Measurements from ENCODE around the gene NPPC.

Gene NPPC

DNA sequence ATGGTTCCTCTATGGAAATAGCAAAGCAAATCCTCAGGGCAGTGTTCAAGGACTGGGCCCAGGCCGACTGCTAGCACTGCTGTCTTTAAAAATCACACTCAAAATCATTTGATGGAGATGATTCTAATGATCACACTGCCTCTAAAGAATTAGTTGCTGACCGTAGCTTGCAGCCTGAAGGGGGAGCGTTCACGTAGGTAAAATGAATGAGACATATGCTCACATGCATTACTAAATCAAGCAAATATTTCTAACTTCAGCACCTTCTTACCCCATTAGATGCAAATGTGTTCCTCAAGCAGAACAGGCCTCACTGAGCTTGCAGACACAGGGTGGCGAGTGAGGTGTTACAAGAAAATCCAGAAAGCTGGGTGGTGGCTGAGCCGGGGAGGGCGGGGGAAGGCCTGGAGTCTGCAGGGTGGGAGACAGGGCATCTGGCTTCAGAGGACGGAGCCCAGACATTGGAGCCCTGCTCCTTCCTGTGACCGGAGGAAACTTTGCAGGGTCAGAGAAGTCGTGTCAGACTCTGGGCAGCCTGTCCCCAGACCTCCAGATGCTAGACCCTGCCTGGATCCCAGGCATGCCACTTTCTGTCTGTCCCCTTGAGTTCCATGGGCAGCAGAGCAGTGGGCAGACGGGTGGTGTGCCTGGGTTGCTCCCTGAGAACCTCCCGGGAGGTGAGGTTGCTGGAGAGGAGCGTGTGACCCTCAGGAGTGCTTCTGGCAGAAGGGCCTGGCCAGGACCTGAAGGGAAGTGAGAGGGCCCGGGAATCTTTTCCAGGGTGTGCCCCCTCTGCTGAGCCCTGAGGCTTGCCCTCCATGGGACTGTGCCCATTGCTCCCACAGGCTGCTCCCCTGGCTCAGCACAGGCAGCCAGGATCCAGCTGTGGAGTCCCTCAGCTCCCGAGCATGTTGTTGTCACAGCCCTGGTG is 7.1 kb upstream of the NPPC start:
- Histone ChIP-seq H2AK5ac (ENCODE audit: low read length) (no peak overlapping the region), H3K79me2 (ENCODE audit: control insufficient read depth, insufficient read depth, low read length, poor library complexity) (no peaks in the 10 kb centered on the region), H3K14ac (ENCODE audit: low read length) (no peak overlapping the region), H2BK120ac (ENCODE audit: insufficient read depth, low read length, poor library complexity) (no peak overlapping the region), H3K79me1 (ENCODE audit: low read length) (no peaks in the 10 kb centered on the region), H3K9ac (ENCODE audit: low read length) (no peak overlapping the region), H2BK12ac (ENCODE audit: low read length) (no peak overlapping the region), H3K27ac (ENCODE audit: low read depth, low read length) (no peak overlapping the region), H4K12ac (ENCODE audit: low read depth, low read length) (no peak overlapping the region), H3K4ac (ENCODE audit: low read depth, low read length) (no peak overlapping the region), H4K91ac (ENCODE audit: low read depth, low read length) (no peak overlapping the region), H3K27me3 (ENCODE audit: insufficient read depth, low read length) (peaks cover 10% of the 10 kb centered on the region), H4K8ac (ENCODE audit: low read depth, low read length) (no peak overlapping the region), H3K9me3 (ENCODE audit: insufficient read depth, low read depth, low read length) (no peaks in the 10 kb centered on the region), H3K4me3 (ENCODE audit: low read depth, low read length) (no peak overlapping the region), H3K36me3 (ENCODE audit: control insufficient read depth in 1 of 2, insufficient read depth in 2 of 2, low read length in 2 of 2) (no peaks in the 10 kb centered on the region), H3K23ac (ENCODE audit: low read length) (no peak overlapping the region), H2AFZ (ENCODE audit: insufficient read depth, low read length, poor library complexity) (no peak overlapping the region), H3K18ac (ENCODE audit: low read length) (no peak overlapping the region), H3K4me1 (ENCODE audit: control insufficient read depth in 1 of 2, insufficient read depth in 2 of 2, low read length in 2 of 2) (no peaks in the 10 kb centered on the region), H2BK5ac (ENCODE audit: low read depth, low read length, poor library complexity) (no peak overlapping the region), H3K4me2 (ENCODE audit: low read length) (no peak overlapping the region)
- WGBS (ENCODE audit: extremely low coverage, insufficient coverage, insufficient read length), result no CpG with 5 or more reads among the region's 15 CpGs
- no peak for DNase-seq

DNA sequence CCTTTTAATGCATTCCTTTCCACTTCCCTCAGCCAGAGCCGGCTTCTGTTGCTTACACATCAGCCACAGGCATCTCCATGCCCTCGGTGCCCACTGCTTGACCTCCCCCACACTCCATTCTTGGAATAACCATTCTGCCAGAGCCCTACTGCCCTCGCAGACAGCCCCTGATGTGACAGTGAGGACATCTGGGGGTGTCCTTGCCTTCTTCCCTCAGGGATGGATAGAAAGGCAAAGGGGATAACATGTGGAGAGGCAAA is 6.4 kb upstream of the NPPC start:
- Histone ChIP-seq H3K27me3 (ENCODE audit: insufficient read depth, low read length) (peaks cover 16% of the 10 kb centered on the region), H3K9me3 (ENCODE audit: insufficient read depth, low read depth, low read length) (no peaks in the 10 kb centered on the region), H3K9ac (ENCODE audit: low read length) (no peak overlapping the region), H3K14ac (ENCODE audit: low read length) (no peak overlapping the region), H3K27ac (ENCODE audit: low read depth, low read length) (no peak overlapping the region), H2BK12ac (ENCODE audit: low read length) (no peak overlapping the region), H2AK5ac (ENCODE audit: low read length) (no peak overlapping the region), H3K36me3 (ENCODE audit: control insufficient read depth in 1 of 2, insufficient read depth in 2 of 2, low read length in 2 of 2) (no peaks in the 10 kb centered on the region), H2BK5ac (ENCODE audit: low read depth, low read length, poor library complexity) (no peak overlapping the region), H2AFZ (ENCODE audit: insufficient read depth, low read length, poor library complexity) (no peak overlapping the region), H3K4me3 (ENCODE audit: low read depth, low read length) (no peak overlapping the region), H4K12ac (ENCODE audit: low read depth, low read length) (no peak overlapping the region), H4K8ac (ENCODE audit: low read depth, low read length) (no peak overlapping the region), H3K79me1 (ENCODE audit: low read length) (no peaks in the 10 kb centered on the region), H4K91ac (ENCODE audit: low read depth, low read length) (no peak overlapping the region), H3K18ac (ENCODE audit: low read length) (no peak overlapping the region), H3K4me1 (ENCODE audit: control insufficient read depth in 1 of 2, insufficient read depth in 2 of 2, low read length in 2 of 2) (no peaks in the 10 kb centered on the region), H3K79me2 (ENCODE audit: control insufficient read depth, insufficient read depth, low read length, poor library complexity) (no peaks in the 10 kb centered on the region), H3K4ac (ENCODE audit: low read depth, low read length) (no peak overlapping the region), H2BK120ac (ENCODE audit: insufficient read depth, low read length, poor library complexity) (no peak overlapping the region), H3K23ac (ENCODE audit: low read length) (no peak overlapping the region), H3K4me2 (ENCODE audit: low read length) (no peak overlapping the region)
- DNase-seq, result no peak
- no CpG with 5 or more reads among the region's 3 CpGs for WGBS (ENCODE audit: extremely low coverage, insufficient coverage, insufficient read length)

- no peak overlapping the region for H2BK12ac ChIP-seq (ENCODE audit: low read length)
- peaks cover 28% of the 10 kb centered on the region for H3K27me3 ChIP-seq (ENCODE audit: insufficient read depth, low read length)
- no peak overlapping the region for H3K23ac ChIP-seq (ENCODE audit: low read length)
- no peaks in the 10 kb centered on the region for H3K79me1 ChIP-seq (ENCODE audit: low read length)
- H3K27ac ChIP-seq (ENCODE audit: low read depth, low read length), result no peak overlapping the region
- H3K4me2 ChIP-seq (ENCODE audit: low read length), result no peak overlapping the region
- no peak overlapping the region for H4K8ac ChIP-seq (ENCODE audit: low read depth, low read length)
- no peak overlapping the region for H3K14ac ChIP-seq (ENCODE audit: low read length)
- no peak overlapping the region for H4K91ac ChIP-seq (ENCODE audit: low read depth, low read length)
- H3K4ac ChIP-seq (ENCODE audit: low read depth, low read length), result no peak overlapping the region
- H2AFZ ChIP-seq (ENCODE audit: insufficient read depth, low read length, poor library complexity), result no peak overlapping the region
- peaks cover 0 to 3% of the 10 kb centered on the region in 2 experiments for H3K4me1 ChIP-seq (ENCODE audit: control insufficient read depth in 1 of 2, insufficient read depth in 2 of 2, low read length in 2 of 2)
- H2BK5ac ChIP-seq (ENCODE audit: low read depth, low read length, poor library complexity), result no peak overlapping the region
- no peaks in the 10 kb centered on the region for H3K36me3 ChIP-seq (ENCODE audit: control insufficient read depth in 1 of 2, insufficient read depth in 2 of 2, low read length in 2 of 2)
- no peaks in the 10 kb centered on the region for H3K79me2 ChIP-seq (ENCODE audit: control insufficient read depth, insufficient read depth, low read length, poor library complexity)
- H3K18ac ChIP-seq (ENCODE audit: low read length), result no peak overlapping the region
- no peak overlapping the region for H4K12ac ChIP-seq (ENCODE audit: low read depth, low read length)
- no peak overlapping the region for H2AK5ac ChIP-seq (ENCODE audit: low read length)
- H3K9me3 ChIP-seq (ENCODE audit: insufficient read depth, low read depth, low read length), result no peaks in the 10 kb centered on the region
- H2BK120ac ChIP-seq (ENCODE audit: insufficient read depth, low read length, poor library complexity), result no peak overlapping the region
- no peak for DNase-seq
- no CpG with 5 or more reads among the region's 7 CpGs for whole genome bisulfite sequencing (ENCODE audit: extremely low coverage, insufficient coverage, insufficient read length)
- H3K4me3 ChIP-seq (ENCODE audit: low read depth, low read length), result no peak overlapping the region
- no peak overlapping the region for H3K9ac ChIP-seq (ENCODE audit: low read length)
Measured at GRCh38 chr2:231931481-231931915, 5.3 kb upstream of the NPPC start.

DNA sequence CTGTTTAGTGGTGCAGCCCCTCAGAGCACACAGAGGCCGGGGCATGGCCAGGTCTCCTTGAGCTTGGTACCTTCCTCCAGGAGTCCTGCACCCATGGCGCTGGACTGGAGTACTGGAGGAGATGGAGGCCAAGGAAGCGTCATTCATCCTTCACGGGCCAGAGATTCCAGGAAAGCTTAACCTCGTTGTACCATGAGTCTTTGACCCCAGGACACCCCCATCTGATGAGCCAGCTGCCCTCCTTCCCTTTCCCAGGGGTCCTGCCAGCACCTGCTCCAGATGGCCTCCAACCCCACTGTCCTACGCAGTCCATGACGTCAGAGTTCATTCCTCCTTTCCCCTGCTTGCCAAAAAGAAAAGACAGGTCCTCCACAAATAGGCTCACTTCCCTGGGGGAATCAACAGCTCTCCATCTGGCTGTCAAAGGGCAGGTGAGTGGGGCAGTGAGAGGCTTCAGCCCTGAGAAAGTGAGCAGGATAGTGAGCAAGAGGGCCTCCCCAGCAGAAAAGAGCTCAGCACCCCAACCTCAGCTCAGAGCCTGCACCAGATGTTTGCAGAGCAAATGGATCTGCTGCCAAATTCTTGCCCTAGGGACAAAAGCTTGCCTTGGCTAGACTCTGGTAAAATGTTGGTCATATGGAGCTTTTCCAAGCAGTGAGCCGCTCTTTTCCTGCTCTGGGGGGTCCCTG is 4.5 kb upstream of the NPPC start:
- no peak overlapping the region for H2BK120ac ChIP-seq (ENCODE audit: insufficient read depth, low read length, poor library complexity)
- H4K91ac ChIP-seq (ENCODE audit: low read depth, low read length), result no peak overlapping the region
- H4K8ac ChIP-seq (ENCODE audit: low read depth, low read length), result no peak overlapping the region
- no peak overlapping the region for H4K12ac ChIP-seq (ENCODE audit: low read depth, low read length)
- H3K18ac ChIP-seq (ENCODE audit: low read length), result no peak overlapping the region
- peaks cover 35% of the 10 kb centered on the region for H3K27me3 ChIP-seq (ENCODE audit: insufficient read depth, low read length)
- peaks cover under 1% of the 10 kb centered on the region for H3K9me3 ChIP-seq (ENCODE audit: insufficient read depth, low read depth, low read length)
- no peaks in the 10 kb centered on the region for H3K36me3 ChIP-seq (ENCODE audit: control insufficient read depth in 1 of 2, insufficient read depth in 2 of 2, low read length in 2 of 2)
- H3K4ac ChIP-seq (ENCODE audit: low read depth, low read length), result no peak overlapping the region
- H3K4me1 ChIP-seq (ENCODE audit: control insufficient read depth in 1 of 2, insufficient read depth in 2 of 2, low read length in 2 of 2), result peaks cover 6 to 9% of the 10 kb centered on the region in 2 experiments
- no peak overlapping the region for H3K4me2 ChIP-seq (ENCODE audit: low read length)
- H3K23ac ChIP-seq (ENCODE audit: low read length), result no peak overlapping the region
- no peaks in the 10 kb centered on the region for H3K79me1 ChIP-seq (ENCODE audit: low read length)
- H3K27ac ChIP-seq (ENCODE audit: low read depth, low read length), result no peak overlapping the region
- no peak overlapping the region for H2BK12ac ChIP-seq (ENCODE audit: low read length)
- H3K14ac ChIP-seq (ENCODE audit: low read length), result no peak overlapping the region
- no peak overlapping the region for H2BK5ac ChIP-seq (ENCODE audit: low read depth, low read length, poor library complexity)
- H2AK5ac ChIP-seq (ENCODE audit: low read length), result no peak overlapping the region
- WGBS (ENCODE audit: extremely low coverage, insufficient coverage, insufficient read length), result no CpG with 5 or more reads among the region's 8 CpGs
- DNase-seq, result no peak
- no peak overlapping the region for H3K9ac ChIP-seq (ENCODE audit: low read length)
- no peaks in the 10 kb centered on the region for H3K79me2 ChIP-seq (ENCODE audit: control insufficient read depth, insufficient read depth, low read length, poor library complexity)
- no peak overlapping the region for H2AFZ ChIP-seq (ENCODE audit: insufficient read depth, low read length, poor library complexity)
- H3K4me3 ChIP-seq (ENCODE audit: low read depth, low read length), result no peak overlapping the region

Measured in trophoblast cell (in vitro differentiated cells and primary cell).